HG02870 (cell line): ENCODE results near the gene ATG9A.
A peak's percentile ranks its signal among the peaks of the same experiment; 100 is the strongest.

ENCODE experiments used
- ATAC-seq: cut with Tn5 transposase; IDR thresholded peaks from one replicate; pipeline ENCODE4 v1.9.1; 2021; ENCODE audit warnings: mild to moderate bottlenecking, moderate library complexity; ENCODE audit not compliant: unreplicated experiment

Gene ATG9A

GRCh38 chr2:219252900-219253752 is 23.7 kb upstream of the ATG9A start, which contains the start of gene TUBA4B:
Gene TUBA4B (plus strand): TSS chr2:219253243. CDS start chr2:219253408, 165 bp downstream.
- ATAC-seq = peak; percentile 20

DNA sequence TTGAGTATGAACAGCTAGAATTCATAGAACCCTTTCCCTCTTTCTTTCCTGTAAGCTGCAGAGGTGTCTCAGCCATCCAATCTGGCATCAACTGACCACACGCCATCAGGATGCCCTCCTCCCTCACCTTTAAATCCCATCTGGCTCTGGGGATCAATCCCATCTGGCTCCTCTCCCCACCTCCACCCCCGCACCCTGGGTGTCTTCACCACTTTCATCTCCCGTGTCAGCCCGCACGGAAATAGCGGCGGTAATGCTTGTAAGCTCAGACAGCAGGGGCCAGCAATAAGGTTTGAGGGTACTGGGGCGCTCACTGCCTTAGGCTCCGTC is 23.1 kb upstream of the ATG9A start:
- no peak for ATAC-seq

DNA sequence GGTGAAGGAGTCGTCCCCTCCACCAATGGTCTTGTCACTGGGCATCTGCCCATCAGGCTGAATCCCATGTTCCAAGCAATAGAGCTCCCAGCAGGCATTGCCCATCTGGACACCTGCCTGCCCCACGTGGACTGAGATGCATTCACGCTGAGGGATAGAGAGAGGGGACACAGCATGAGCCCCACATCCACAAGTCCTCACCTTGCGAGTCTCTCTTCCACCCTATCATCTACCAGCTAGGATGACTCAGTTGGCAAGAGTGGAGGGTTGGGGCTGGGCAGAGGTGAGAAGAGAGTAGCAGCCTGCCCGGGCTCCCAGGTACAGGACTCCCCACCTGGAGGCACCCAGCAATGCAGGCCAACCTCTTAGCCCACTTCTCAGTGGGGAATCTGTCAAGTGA is 22.6 kb upstream of the ATG9A start:
- ATAC-seq = no peak

GRCh38 chr2:219251656-219252055 is 22.2 kb upstream of the ATG9A start:
- ATAC-seq = no peak

GRCh38 chr2:219250049-219250781 is 20.8 kb upstream of the ATG9A start:
- no peak for ATAC-seq

- no peak for ATAC-seq
Observed at GRCh38 chr2:219249203-219249980, 20.0 kb upstream of the ATG9A start.

- ATAC-seq = no peak
Observed at GRCh38 chr2:219248845-219249202, 19.4 kb upstream of the ATG9A start.

DNA sequence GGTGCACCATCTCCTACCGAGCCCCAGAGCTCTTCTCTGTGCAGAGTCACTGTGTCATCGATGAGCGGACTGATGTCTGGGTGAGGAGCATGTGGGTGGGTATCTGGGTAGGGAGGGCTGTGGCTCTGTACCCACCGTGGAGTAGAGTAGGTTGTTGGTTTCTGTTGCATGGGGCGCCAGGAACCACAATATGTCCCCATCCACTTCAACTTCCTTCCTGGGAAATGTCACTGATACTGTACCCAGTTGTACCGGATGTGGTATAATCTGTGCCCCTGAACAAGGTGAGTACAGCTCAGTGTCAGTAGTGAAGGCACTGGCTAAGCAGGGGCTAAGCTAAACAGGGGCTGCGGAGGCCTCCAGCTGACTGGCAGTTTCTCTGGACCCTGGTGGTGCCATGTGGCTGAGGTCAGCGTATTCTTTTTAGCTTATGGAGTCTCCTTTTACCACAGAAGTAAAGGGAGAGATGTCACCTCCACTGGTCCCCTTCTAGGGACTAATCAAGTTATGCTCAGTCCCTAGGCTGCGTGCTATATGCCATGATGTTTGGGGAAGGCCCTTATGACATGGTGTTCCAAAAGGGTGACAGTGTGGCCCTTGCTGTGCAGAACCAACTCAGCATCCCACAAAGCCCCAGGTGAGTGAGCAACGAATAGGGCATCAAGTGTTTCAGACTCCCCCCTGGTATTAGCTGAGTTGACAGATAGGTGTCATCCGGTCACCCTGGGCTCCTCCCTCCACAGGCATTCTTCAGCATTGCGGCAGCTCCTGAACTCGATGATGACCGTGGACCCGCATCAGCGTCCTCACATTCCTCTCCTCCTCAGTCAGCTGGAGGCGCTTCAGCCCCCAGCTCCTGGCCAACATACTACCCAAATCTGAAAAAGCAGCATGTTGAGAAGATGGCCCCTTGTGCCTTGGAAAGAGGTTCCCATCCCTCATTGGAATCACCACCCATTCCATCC is 18.5 kb upstream of the ATG9A start:
- no peak for ATAC-seq

DNA sequence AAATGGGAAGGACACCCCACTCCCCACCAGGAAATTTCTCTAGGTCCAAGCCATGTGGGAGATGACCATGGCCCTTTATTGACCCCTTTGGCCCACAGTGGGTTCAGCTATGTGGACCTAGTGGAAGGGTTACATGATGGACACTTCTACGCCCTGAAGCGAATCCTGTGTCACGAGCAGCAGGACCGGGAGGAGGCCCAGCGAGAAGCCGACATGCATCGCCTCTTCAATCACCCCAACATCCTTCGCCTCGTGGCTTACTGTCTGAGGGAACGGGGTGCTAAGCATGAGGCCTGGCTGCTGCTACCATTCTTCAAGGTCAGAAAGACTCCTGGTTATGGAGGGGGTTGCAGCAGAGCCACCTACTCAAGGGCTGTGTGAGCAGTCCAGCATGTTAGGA is 17.1 kb upstream of the ATG9A start:
- ATAC-seq = no peak

- no peak for ATAC-seq
Observed at GRCh38 chr2:219245899-219246230, 16.4 kb upstream of the ATG9A start.

DNA sequence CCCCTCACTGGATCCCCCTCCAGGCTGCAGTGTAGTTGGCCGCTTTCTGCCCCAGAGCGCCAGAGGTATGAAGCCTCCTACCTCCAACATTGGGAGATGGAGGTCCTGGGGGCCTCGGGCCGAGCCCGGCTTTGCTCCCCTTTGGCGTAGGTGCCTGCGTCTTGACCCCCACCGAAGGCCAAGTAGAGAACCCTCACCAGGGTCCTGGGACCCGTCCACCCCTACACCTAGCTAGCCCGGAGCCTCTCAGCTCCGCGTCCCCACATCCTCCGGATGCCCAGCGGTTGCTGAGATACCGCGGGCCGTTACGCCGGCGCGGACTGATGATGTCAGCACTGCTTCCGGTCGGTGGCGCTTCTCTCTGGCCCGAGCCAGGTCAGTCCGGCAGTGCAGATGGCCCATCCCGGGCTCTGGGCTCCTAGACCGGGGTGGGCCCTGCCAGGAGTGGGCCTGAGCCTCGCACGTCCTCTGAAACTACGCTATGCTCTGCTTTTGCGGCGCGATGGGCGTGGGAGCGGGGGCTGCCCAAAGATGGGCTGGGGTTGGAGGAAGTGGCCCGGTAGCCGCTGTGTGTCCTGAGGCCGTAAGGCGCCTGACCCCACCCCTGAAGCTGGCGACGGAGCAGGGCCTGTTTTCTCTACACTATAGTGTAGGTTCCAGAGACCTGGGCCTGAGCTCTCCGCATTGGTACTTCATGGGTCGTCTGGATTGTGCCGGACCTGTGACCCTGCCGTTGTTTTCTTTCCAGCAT is 15.9 kb upstream of the ATG9A start, which contains the start of the genes GLB1L and STK16:
GLB1L (minus strand) TSS at position 297 of the 751 bp plus-strand sequence. CDS start 1,871 bp downstream, outside the sequence.
STK16 (plus strand) TSS at position 332 of the 751 bp plus-strand sequence. CDS start 521 bp downstream, outside the sequence.
- ATAC-seq = peak; percentile 72

DNA sequence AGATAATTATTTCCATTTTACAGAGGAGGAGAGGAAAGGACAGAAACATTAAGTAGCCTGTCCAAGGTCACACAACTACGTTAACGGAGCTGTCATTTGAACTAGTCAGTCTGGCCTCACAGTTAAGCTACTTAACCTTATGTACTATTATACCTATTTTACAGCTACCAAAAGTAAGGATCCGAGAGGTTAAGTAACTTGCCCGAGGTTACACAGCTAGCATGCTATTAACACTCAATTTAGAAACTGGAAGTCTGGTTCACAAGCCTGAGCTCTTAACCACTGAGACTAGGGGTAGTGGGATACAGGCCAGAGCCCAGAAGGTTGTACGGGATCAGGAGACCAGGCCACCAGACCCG is 15.3 kb upstream of the ATG9A start:
- no peak for ATAC-seq

GRCh38 chr2:219243291-219243761 is 13.9 kb upstream of the ATG9A start:
- no peak for ATAC-seq

GRCh38 chr2:219234331-219234730 is 4.9 kb upstream of the ATG9A start:
- ATAC-seq = no peak

DNA sequence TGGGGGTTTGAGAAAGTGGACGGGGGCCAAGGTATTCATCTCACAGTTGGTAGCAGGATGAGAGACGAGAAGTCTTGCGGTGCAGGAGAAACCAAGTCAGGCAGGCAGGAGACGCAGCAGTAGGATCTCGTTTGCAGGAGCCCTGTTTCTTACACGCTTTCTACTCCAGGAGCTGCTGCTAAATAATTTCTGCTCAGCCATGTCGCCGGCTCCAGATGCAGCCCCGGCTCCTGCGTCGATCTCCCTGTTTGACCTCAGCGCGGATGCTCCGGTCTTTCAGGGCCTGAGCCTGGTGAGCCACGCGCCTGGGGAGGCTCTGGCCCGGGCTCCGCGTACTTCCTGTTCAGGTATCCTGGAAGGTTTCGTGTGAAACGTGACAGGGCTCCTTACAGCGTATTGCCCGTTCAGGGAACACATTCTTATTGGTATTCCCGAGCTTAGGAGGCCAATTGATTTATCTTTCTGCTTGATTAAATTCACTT is 664 bp upstream of the ATG9A start:
- no peak for ATAC-seq

DNA sequence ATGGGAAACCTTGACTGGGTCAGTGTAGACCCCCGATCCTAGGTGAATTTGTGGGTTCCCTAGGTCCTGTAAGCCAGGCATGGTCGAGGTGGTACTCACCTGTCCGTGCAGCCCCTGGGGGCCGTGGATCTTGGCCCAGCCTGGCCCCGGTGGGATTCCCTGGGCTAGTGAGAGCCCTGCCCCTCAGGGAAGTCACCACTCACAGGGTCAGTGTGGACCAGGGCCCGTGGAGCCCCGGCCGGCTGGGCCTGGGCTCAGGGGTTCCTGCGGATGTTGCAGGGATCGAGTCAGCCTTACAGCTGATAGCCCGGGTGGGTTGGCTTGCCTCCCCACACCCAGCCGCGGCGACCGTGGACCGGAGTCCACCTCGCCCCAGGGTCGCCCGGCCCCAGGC is 528 bp downstream of the ATG9A start:
- no peak for ATAC-seq

DNA sequence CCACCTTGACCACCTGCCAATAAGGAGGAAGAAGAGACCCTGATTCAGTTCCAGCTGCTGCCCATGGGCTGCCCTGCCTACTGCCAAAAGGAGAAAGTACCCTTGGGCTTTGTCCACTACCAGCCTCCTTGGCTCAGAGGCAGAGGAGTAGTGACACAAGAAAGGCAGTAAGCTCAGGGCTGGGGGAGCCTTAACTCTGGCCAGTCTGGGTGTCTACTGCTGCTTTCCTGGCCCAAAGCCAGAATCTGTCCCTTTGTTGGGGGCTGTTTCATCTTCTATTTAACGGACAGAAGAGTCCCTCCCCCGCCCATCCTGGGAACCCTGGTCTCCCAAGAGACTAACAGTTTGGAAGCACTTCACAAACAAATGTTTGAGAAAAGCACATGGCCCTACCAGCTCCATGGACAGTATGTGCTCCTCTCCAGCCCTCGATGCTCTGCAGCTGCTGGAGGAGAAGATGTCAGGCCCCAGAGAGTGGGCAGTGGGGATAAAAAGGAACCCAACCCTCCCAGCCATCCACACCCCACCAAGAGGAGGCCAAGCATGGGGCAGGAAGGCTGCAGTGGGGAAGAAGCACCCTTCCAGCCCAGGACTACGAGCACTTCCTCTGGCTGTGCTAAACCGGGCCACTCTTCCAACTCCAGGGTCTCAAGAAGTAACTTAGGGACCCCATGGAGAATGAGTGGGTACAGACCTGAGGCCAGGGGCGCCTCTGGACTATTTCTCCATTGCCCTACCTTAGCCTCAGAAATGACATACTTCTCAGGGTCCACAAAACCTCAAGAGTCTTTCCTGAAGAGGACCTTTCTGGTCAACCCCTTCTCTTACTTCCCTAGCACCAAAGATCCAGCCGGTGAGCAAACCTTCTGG is 1.2 kb downstream of the ATG9A start:
- no peak for ATAC-seq

GRCh38 chr2:219225350-219225749 is 4.1 kb downstream of the ATG9A start:
- no peak for ATAC-seq
